Esophagus squamous epithelium (tissue), 4 donors: Measurements from ENCODE around the gene DCUN1D3.

ENCODE experiments used
- CTCF ChIP-seq, 6 experiments: fragments of 450-650 bp in 4 of 6; fragments of 200-600 bp in 2 of 6; sonication (generic) in 2 of 6; IDR thresholded peaks; one replicate each; pipeline ENCODE4 v1.5.1; 2016 to 2019; ENCODE audit warnings: antibody characterized with exemption in 6 of 6, mild to moderate bottlenecking in 4 of 6, moderate library complexity in 4 of 6
- POLR2A ChIP-seq, 4 donors: fragments of 450-650 bp; IDR thresholded peaks; one replicate each; pipeline ENCODE4 v1.6.1; 2017; ENCODE audit warnings: antibody characterized with exemption in 4 of 4, mild to moderate bottlenecking in 4 of 4, moderate library complexity in 3 of 4

- TF ChIP-seq CTCF (IDR thresholded peaks at IDR 0.05): no peak
- no peak for TF ChIP-seq POLR2A (IDR thresholded peaks at IDR 0.05)
These were observed 20.6 kb upstream of the DCUN1D3 start for GRCh38 chr16:20920799-20921198.
